Fibroblast of lung (primary cell): ENCODE results near the gene LRSAM1.

ENCODE experiments used
- EZH2 ChIP-seq: IDR thresholded peaks from 2 replicates; pipeline ENCODE4 v1.5.1; 2012; ENCODE audit warnings: low read length, control low read depth, mild to moderate bottlenecking; ENCODE audit errors: missing control alignments
- TF ChIP-seq, protein P1 (sequence below), 2 donors: IDR thresholded peaks in 1 of 2; conservative IDR thresholded peaks in 1 of 2; 1 replicate in 1 of 2; 2 replicates in 1 of 2; pipeline ENCODE4 v1.5.1; 2011 to 2012; ENCODE audit warnings: low read length in 2 of 2, control low read depth in 1 of 2, inconsistent platforms in 1 of 2, low read depth in 1 of 2, mild to moderate bottlenecking in 1 of 2

DNA sequence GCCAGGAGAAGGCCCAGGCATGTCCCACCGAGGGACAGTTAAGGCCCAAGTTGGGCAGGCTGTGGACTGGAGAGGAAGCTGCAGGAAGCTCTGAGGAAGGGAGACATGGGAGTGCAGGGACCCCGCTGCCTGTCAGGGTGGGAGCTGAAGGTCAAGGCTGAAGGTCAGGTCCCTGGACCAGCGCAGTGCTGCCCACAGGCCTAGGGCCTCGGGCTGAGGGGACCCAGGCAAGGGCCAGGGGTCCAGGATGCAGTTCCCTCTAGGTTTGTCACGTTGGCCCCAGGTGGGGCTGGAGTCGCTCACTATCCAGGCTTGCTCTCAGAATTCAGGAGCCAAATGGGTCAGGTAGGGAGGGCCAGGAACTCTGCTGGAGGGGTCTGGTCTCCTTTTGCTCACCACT is 84.1 kb downstream of the LRSAM1 start:
- TF ChIP-seq, protein P1, sequence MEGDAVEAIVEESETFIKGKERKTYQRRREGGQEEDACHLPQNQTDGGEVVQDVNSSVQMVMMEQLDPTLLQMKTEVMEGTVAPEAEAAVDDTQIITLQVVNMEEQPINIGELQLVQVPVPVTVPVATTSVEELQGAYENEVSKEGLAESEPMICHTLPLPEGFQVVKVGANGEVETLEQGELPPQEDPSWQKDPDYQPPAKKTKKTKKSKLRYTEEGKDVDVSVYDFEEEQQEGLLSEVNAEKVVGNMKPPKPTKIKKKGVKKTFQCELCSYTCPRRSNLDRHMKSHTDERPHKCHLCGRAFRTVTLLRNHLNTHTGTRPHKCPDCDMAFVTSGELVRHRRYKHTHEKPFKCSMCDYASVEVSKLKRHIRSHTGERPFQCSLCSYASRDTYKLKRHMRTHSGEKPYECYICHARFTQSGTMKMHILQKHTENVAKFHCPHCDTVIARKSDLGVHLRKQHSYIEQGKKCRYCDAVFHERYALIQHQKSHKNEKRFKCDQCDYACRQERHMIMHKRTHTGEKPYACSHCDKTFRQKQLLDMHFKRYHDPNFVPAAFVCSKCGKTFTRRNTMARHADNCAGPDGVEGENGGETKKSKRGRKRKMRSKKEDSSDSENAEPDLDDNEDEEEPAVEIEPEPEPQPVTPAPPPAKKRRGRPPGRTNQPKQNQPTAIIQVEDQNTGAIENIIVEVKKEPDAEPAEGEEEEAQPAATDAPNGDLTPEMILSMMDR (conservative IDR thresholded peaks at IDR 0.05 in 1 of 2, IDR thresholded peaks at IDR 0.05 in 1 of 2; ENCODE audit: low read depth in 1 of 2, low read length in 2 of 2): no peak
- TF ChIP-seq EZH2: no peak
